Measurements from ENCODE around the gene GLYATL2. TPM values are rescaled to one million over a fixed set of nuclear protein-coding genes. Genes with fewer than 3 reads are reported as not detected.

The GLYATL2 gene
- polyA plus RNA-seq, 1 of the 3 experiments (the other 2 are of a cell fraction) = 0.31 TPM

DNA sequence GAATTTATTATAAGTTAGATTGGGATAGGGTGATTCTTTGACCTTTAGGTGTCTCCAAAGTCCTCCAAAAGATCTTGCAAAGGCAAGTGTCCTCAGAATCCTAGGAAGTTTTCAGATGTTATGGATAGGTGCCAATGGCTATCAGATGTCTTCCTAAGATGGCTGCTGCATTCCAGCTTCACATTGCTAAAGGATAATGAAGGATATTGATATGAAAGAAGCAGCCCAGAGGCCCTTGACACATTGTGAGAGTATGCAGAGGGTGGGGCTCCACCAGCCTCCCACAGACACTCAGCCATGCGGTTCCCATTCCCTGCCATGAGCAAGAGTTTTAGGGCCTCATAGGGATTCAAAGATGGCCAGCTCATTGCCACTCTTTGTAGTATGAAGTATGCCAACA lies 22.3 kb upstream of the GLYATL2 start:
- TF ChIP-seq RCOR1 (IDR thresholded peaks at IDR 0.05; ENCODE audit: low read length) = no peak
- TF ChIP-seq FOSL2 (IDR thresholded peaks at IDR 0.05; ENCODE audit: borderline replicate concordance, low read depth) = no peak
- TF ChIP-seq MXI1 (IDR thresholded peaks at IDR 0.05; ENCODE audit: low read depth, low read length) = no peak
- no peak for TF ChIP-seq ELF1 (IDR thresholded peaks at IDR 0.05)
- TF ChIP-seq GABPA (IDR thresholded peaks at IDR 0.05; ENCODE audit: low read depth) = no peak
- TF ChIP-seq TCF12 (IDR thresholded peaks at IDR 0.05) = no peak
- POLR2A ChIA-PET = no interaction called here
- no peak overlapping the region for H3K4me2 ChIP-seq
- no peaks in the 10 kb centered on the region for H3K79me2 ChIP-seq (ENCODE audit: insufficient read depth)
- no peaks in the 10 kb centered on the region for H3K27me3 ChIP-seq (ENCODE audit: insufficient read depth)
- no peaks in the 10 kb centered on the region for H3F3A ChIP-seq (replicated peaks; ENCODE audit: insufficient read depth)
- DNase-seq = no peak
- CTCF ChIA-PET = no interaction called here
- no peaks in the 10 kb centered on the region for H3K36me3 ChIP-seq (replicated peaks in 1 of 2; ENCODE audit: control insufficient read depth in 1 of 2, insufficient read depth in 2 of 2, low read length in 1 of 2)
- 86% methylated on average over 1 of the region's 1 CpG for WGBS (ENCODE audit: low lambda C conversion rate)
- no peaks in the 10 kb centered on the region for H3K4me1 ChIP-seq (ENCODE audit: control insufficient read depth in 1 of 2, insufficient read depth in 2 of 2, low read depth in 1 of 2, low read length in 1 of 2)
- no peak overlapping the region for H3K4me3 ChIP-seq (ENCODE audit: low read depth in 2 of 2, low read length in 1 of 2)
- H2AFZ ChIP-seq (ENCODE audit: low read depth) = no peak overlapping the region
- H3K9me2 ChIP-seq = no peaks in the 10 kb centered on the region
- H3K27ac ChIP-seq (ENCODE audit: low read depth in 2 of 2, low read length in 1 of 2) = no peak overlapping the region
- no peaks in the 10 kb centered on the region for H4K20me1 ChIP-seq (ENCODE audit: insufficient read depth)
- H3K9ac ChIP-seq = no peak overlapping the region
- no peaks in the 10 kb centered on the region for H3K9me3 ChIP-seq

GRCh38 chr11:58864335-58864734 lies 19.8 kb upstream of the GLYATL2 start:
- Histone ChIP-seq H3K4me2 (no peak overlapping the region), H3K36me3 (replicated peaks in 1 of 2; ENCODE audit: control insufficient read depth in 1 of 2, insufficient read depth in 2 of 2, low read length in 1 of 2) (no peaks in the 10 kb centered on the region), H3K9ac (no peak overlapping the region), H2AFZ (ENCODE audit: low read depth) (no peak overlapping the region), H3K4me1 (ENCODE audit: control insufficient read depth in 1 of 2, insufficient read depth in 2 of 2, low read depth in 1 of 2, low read length in 1 of 2) (no peaks in the 10 kb centered on the region), H3K27me3 (ENCODE audit: insufficient read depth) (no peaks in the 10 kb centered on the region), H4K20me1 (ENCODE audit: insufficient read depth) (no peaks in the 10 kb centered on the region), H3K9me3 (no peaks in the 10 kb centered on the region), H3K4me3 (ENCODE audit: low read depth in 2 of 2, low read length in 1 of 2) (no peak overlapping the region), H3F3A (replicated peaks; ENCODE audit: insufficient read depth) (no peaks in the 10 kb centered on the region), H3K79me2 (ENCODE audit: insufficient read depth) (no peaks in the 10 kb centered on the region), H3K27ac (ENCODE audit: low read depth in 2 of 2, low read length in 1 of 2) (no peak overlapping the region), H3K9me2 (no peaks in the 10 kb centered on the region)
- 0% methylated on average over 1 of the region's 1 CpG for whole genome bisulfite sequencing (ENCODE audit: low lambda C conversion rate)
- DNase-seq = no peak
- TF ChIP-seq, protein P1, sequence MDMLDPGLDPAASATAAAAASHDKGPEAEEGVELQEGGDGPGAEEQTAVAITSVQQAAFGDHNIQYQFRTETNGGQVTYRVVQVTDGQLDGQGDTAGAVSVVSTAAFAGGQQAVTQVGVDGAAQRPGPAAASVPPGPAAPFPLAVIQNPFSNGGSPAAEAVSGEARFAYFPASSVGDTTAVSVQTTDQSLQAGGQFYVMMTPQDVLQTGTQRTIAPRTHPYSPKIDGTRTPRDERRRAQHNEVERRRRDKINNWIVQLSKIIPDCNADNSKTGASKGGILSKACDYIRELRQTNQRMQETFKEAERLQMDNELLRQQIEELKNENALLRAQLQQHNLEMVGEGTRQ (IDR thresholded peaks at IDR 0.05; ENCODE audit: borderline replicate concordance, low read depth, low read length) = no peak
- no peak for TF ChIP-seq SMC3 (IDR thresholded peaks at IDR 0.05; ENCODE audit: low read depth, low read length)
- no peak for TF ChIP-seq EP300 (IDR thresholded peaks at IDR 0.05; ENCODE audit: borderline replicate concordance in 1 of 2, low read depth in 1 of 2, low read length in 1 of 2)
- no peak for TF ChIP-seq TCF12 (IDR thresholded peaks at IDR 0.05)
- TF ChIP-seq SIN3A (IDR thresholded peaks at IDR 0.05; ENCODE audit: borderline replicate concordance, low read depth, low read length) = no peak
- TF ChIP-seq RXRA (IDR thresholded peaks at IDR 0.05; ENCODE audit: borderline replicate concordance, low read depth) = no peak
- TF ChIP-seq RFX5 (IDR thresholded peaks at IDR 0.05; ENCODE audit: low read length) = no peak
- no peak for TF ChIP-seq TAF1 (IDR thresholded peaks at IDR 0.05; ENCODE audit: borderline replicate concordance, low read depth, low read length)
- TF ChIP-seq GATA2 (CRISPR knock-in tag; IDR thresholded peaks at IDR 0.05) = no peak
- TF ChIP-seq, protein P2, sequence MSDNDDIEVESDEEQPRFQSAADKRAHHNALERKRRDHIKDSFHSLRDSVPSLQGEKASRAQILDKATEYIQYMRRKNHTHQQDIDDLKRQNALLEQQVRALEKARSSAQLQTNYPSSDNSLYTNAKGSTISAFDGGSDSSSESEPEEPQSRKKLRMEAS (IDR thresholded peaks at IDR 0.05; ENCODE audit: low read depth) = no peak
- TF ChIP-seq FOXJ3 (CRISPR knock-in tag; IDR thresholded peaks at IDR 0.05) = no peak
- TF ChIP-seq FOSL2 (IDR thresholded peaks at IDR 0.05; ENCODE audit: borderline replicate concordance, low read depth) = no peak
- TF ChIP-seq, protein P3, sequence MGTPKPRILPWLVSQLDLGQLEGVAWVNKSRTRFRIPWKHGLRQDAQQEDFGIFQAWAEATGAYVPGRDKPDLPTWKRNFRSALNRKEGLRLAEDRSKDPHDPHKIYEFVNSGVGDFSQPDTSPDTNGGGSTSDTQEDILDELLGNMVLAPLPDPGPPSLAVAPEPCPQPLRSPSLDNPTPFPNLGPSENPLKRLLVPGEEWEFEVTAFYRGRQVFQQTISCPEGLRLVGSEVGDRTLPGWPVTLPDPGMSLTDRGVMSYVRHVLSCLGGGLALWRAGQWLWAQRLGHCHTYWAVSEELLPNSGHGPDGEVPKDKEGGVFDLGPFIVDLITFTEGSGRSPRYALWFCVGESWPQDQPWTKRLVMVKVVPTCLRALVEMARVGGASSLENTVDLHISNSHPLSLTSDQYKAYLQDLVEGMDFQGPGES (IDR thresholded peaks at IDR 0.05; ENCODE audit: low read depth, low read length) = no peak
- no peak for TF ChIP-seq NRF1 (IDR thresholded peaks at IDR 0.05; ENCODE audit: low read depth, low read length)
- TF ChIP-seq CHD2 (IDR thresholded peaks at IDR 0.05; ENCODE audit: low read length, partially characterized antibody) = no peak
- POLR2A ChIA-PET = no interaction called here
- CTCF ChIA-PET = no interaction called here

All from SK-N-SH (cell line).